ENCODE results near the gene PSMA6.

PSMA6 gene

DNA sequence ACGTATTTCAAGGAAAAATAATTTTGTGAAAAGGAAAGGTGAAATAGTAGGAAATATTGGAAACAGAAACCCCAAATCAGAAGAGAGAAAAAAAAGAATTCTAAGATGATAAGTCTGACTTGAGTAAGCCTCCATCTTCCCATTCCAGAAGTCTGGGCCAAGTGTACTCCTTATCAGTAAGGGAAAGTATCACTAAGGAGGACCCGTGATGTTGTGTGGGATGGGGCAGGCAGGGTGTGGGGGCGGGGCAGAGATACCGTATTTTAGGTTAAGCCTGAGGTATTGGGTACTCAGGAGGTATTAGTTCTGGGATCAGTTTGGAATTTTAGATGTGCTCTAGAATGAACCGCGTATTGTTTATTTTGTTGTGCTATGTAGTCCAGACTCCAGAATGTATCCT is 33.8 kb upstream of the PSMA6 start:
- no peak overlapping the region for H3K9ac ChIP-seq (ENCODE audit: low read depth, low read length)
- H3K4me1 ChIP-seq (ENCODE audit: insufficient read depth, low read length), result no peaks in the 10 kb centered on the region
- no peaks in the 10 kb centered on the region; the same call in 1 of the 2 replicates for H3K9me3 ChIP-seq (ENCODE audit: control insufficient read depth, insufficient read depth, low read length)
- no peaks in the 10 kb centered on the region; the same call in 1 of the 2 replicates for H3K36me3 ChIP-seq (ENCODE audit: insufficient read depth, low read length)

- Histone ChIP-seq H3K36me3 (ENCODE audit: insufficient read depth, low read length) (no peaks in the 10 kb centered on the region; the same call in 1 of the 2 replicates), H3K9ac (ENCODE audit: low read depth, low read length) (no peak overlapping the region), H3K9me3 (ENCODE audit: control insufficient read depth, insufficient read depth, low read length) (no peaks in the 10 kb centered on the region; the same call in 1 of the 2 replicates), H3K4me1 (ENCODE audit: insufficient read depth, low read length) (no peaks in the 10 kb centered on the region)
These were observed 30.4 kb upstream of the PSMA6 start for GRCh38 chr14:35261774-35262173.

DNA sequence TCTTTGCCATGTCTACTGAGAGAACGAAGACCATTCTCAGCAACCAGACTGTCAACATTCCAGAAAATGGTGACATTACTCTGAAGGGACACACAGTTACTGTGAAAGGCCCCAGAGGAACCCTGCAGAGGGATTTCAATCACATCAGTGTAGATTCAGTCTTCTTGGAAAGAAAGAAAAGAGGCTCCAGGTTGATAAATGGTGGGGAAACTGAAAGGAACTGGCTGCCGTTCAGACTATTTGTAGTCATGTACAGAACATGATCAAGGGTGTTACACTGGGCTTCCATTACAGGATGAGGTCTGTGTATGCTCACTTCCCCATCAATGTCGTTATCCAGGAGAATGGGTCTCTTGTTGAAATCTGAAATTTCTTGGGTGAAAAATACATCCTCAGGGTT is 29.7 kb upstream of the PSMA6 start:
- no peak overlapping the region for H3K9ac ChIP-seq (ENCODE audit: low read depth, low read length)
- no peaks in the 10 kb centered on the region; the same call in 1 of the 2 replicates for H3K9me3 ChIP-seq (ENCODE audit: control insufficient read depth, insufficient read depth, low read length)
- H3K4me1 ChIP-seq (ENCODE audit: insufficient read depth, low read length), result no peaks in the 10 kb centered on the region
- H3K36me3 ChIP-seq (ENCODE audit: insufficient read depth, low read length), result no peaks in the 10 kb centered on the region; the same call in 1 of the 2 replicates

DNA sequence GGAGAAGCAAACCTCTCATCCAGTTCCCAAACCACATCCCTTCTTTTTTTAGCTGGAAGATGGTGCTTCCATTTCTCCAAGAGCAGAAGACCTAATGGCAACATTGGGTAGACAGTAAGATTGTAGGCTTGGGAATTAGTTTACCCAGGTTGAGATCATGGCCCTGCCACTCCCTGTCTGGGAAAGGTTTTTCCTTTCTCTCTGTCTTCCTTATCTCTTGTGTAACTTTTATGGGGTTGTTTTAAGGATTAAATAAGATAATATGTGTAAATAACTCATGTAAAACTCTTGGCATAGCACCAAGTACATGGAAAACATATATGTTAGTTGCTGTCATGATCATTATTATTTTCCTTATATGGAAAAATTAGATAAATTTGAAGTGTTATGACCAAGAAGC is 23.2 kb upstream of the PSMA6 start:
- Histone ChIP-seq H3K36me3 (ENCODE audit: insufficient read depth, low read length) (no peaks in the 10 kb centered on the region; the same call in 1 of the 2 replicates), H3K4me1 (ENCODE audit: insufficient read depth, low read length) (no peaks in the 10 kb centered on the region), H3K9me3 (ENCODE audit: control insufficient read depth, insufficient read depth, low read length) (no peaks in the 10 kb centered on the region)

GRCh38 chr14:35274805-35275204 is 17.4 kb upstream of the PSMA6 start:
- H3K4me1 ChIP-seq (ENCODE audit: insufficient read depth, low read length), result no peaks in the 10 kb centered on the region
- H3K36me3 ChIP-seq (ENCODE audit: insufficient read depth, low read length), result peaks cover 5% of the 10 kb centered on the region; the same call in 1 of the 2 replicates
- H3K9ac ChIP-seq (ENCODE audit: low read depth, low read length), result no peak overlapping the region
- H3K9me3 ChIP-seq (ENCODE audit: control insufficient read depth, insufficient read depth, low read length), result no peaks in the 10 kb centered on the region

More for the DNA sequence above, 23.2 kb upstream of the PSMA6 start:
- H3K9ac ChIP-seq (ENCODE audit: low read depth, low read length), result no peak overlapping the region

DNA sequence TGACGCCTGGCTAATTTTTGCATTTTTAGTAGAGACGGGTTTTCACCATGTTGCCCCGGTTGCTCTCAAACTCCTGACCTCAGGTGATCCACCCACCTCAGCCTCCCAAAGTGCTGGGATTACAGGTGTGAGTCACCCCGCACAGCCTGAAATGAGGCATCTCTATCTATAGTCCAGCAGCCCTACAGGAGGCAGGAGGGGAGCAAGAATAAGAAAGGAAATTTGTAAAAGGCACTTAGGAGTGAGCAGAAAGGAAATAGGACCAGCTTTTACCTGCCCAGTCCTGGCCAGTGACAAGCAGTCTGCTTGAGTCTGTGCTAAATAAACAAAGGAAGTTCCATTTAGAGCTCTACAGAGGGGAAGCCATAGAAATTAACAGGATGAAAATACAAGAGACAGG is 15.0 kb upstream of the PSMA6 start:
- H3K9ac ChIP-seq (ENCODE audit: low read depth, low read length), result no peak overlapping the region
- H3K4me1 ChIP-seq (ENCODE audit: insufficient read depth, low read length), result no peaks in the 10 kb centered on the region
- no peaks in the 10 kb centered on the region for H3K9me3 ChIP-seq (ENCODE audit: control insufficient read depth, insufficient read depth, low read length)
- H3K36me3 ChIP-seq (ENCODE audit: insufficient read depth, low read length), result peaks cover 5% of the 10 kb centered on the region; the same call in 1 of the 2 replicates

DNA sequence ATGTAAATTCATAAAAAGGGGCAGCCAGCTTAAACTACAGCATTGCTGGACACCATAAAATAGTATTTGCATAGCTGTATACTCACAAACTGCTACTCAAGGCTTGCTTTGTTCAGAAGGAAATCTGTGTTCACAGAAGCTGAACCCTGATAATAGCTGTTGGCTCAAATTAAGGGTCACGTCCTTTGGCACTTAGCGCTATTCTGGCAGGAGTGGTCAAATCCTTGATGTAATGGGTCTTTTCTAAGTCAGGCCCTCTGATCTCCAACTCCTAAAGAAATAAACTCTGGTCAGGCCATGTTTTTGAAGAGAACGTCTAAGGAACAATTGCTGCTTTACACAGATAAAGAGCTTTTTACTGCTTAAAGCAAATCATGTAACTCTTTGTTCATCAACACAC is 12.8 kb upstream of the PSMA6 start:
- no peaks in the 10 kb centered on the region for H3K9me3 ChIP-seq (ENCODE audit: control insufficient read depth, insufficient read depth, low read length)
- no peaks in the 10 kb centered on the region for H3K4me1 ChIP-seq (ENCODE audit: insufficient read depth, low read length)
- H3K36me3 ChIP-seq (ENCODE audit: insufficient read depth, low read length), result peaks cover 5% of the 10 kb centered on the region
- H3K9ac ChIP-seq (ENCODE audit: low read depth, low read length), result no peak overlapping the region

- Histone ChIP-seq H3K4me1 (ENCODE audit: insufficient read depth, low read length) (no peaks in the 10 kb centered on the region), H3K9ac (ENCODE audit: low read depth, low read length) (no peak overlapping the region), H3K9me3 (ENCODE audit: control insufficient read depth, insufficient read depth, low read length) (no peaks in the 10 kb centered on the region), H3K36me3 (ENCODE audit: insufficient read depth, low read length) (peaks cover 5% of the 10 kb centered on the region)
These were observed 10.8 kb upstream of the PSMA6 start for GRCh38 chr14:35281341-35281740.

- Histone ChIP-seq H3K36me3 (ENCODE audit: insufficient read depth, low read length) (no peaks in the 10 kb centered on the region; the same call in 1 of the 2 replicates), H3K4me1 (ENCODE audit: insufficient read depth, low read length) (no peaks in the 10 kb centered on the region), H3K9ac (ENCODE audit: low read depth, low read length) (no peak overlapping the region), H3K9me3 (ENCODE audit: control insufficient read depth, insufficient read depth, low read length) (no peaks in the 10 kb centered on the region)
These were observed 7.7 kb upstream of the PSMA6 start for GRCh38 chr14:35284506-35284905.

- H3K36me3 ChIP-seq (ENCODE audit: insufficient read depth, low read length), result no peaks in the 10 kb centered on the region; the same call in 1 of the 2 replicates
- H3K9ac ChIP-seq (ENCODE audit: low read depth, low read length), result no peak overlapping the region
- no peaks in the 10 kb centered on the region for H3K9me3 ChIP-seq (ENCODE audit: control insufficient read depth, insufficient read depth, low read length)
- no peaks in the 10 kb centered on the region for H3K4me1 ChIP-seq (ENCODE audit: insufficient read depth, low read length)
These were observed 6.8 kb upstream of the PSMA6 start for GRCh38 chr14:35285168-35286002.

GRCh38 chr14:35286003-35286600 is 6.1 kb upstream of the PSMA6 start:
- Histone ChIP-seq H3K9me3 (ENCODE audit: control insufficient read depth, insufficient read depth, low read length) (no peaks in the 10 kb centered on the region), H3K36me3 (ENCODE audit: insufficient read depth, low read length) (no peaks in the 10 kb centered on the region; the same call in 1 of the 2 replicates), H3K9ac (ENCODE audit: low read depth, low read length) (no peak overlapping the region), H3K4me1 (ENCODE audit: insufficient read depth, low read length) (no peaks in the 10 kb centered on the region)

GRCh38 chr14:35286707-35287106 is 5.5 kb upstream of the PSMA6 start:
- H3K9me3 ChIP-seq (ENCODE audit: control insufficient read depth, insufficient read depth, low read length), result no peaks in the 10 kb centered on the region
- H3K4me1 ChIP-seq (ENCODE audit: insufficient read depth, low read length), result no peaks in the 10 kb centered on the region
- no peak overlapping the region for H3K9ac ChIP-seq (ENCODE audit: low read depth, low read length)
- H3K36me3 ChIP-seq (ENCODE audit: insufficient read depth, low read length), result no peaks in the 10 kb centered on the region; the same call in 1 of the 2 replicates

DNA sequence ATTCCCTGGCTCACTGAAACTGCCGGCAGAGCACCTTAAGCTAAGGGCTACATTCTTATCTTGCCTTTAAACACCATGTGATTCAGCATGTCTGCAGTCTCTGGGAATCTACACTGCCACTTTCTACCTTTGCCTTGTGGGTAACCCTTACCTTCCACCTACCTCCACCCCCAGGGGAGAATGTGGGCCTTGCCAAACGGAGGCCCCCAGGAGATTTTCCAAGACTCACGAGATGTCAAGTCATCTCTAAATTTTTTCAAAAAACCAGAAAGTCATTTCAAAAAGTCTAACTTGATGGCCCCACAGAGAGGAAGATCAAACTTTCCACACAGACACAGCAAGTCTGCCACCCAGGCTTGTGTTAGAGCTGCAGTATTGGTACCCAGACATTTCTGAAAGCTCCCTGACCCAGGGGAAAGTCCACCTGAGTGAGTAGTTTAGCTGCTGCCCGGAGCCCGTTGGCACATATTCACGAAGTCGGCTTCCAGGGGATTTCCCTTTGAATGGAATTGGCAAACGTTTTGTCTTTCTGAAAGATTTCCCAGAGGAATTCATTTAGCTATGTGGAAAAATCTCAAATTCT is 4.7 kb upstream of the PSMA6 start:
- no peaks in the 10 kb centered on the region for H3K9me3 ChIP-seq (ENCODE audit: control insufficient read depth, insufficient read depth, low read length)
- no peaks in the 10 kb centered on the region; the same call in 1 of the 2 replicates for H3K36me3 ChIP-seq (ENCODE audit: insufficient read depth, low read length)
- no peak overlapping the region for H3K9ac ChIP-seq (ENCODE audit: low read depth, low read length)
- no peaks in the 10 kb centered on the region for H3K4me1 ChIP-seq (ENCODE audit: insufficient read depth, low read length)

- Histone ChIP-seq H3K36me3 (ENCODE audit: insufficient read depth, low read length) (no peaks in the 10 kb centered on the region), H3K9ac (ENCODE audit: low read depth, low read length) (no peak overlapping the region), H3K4me1 (ENCODE audit: insufficient read depth, low read length) (no peaks in the 10 kb centered on the region), H3K9me3 (ENCODE audit: control insufficient read depth, insufficient read depth, low read length) (no peaks in the 10 kb centered on the region)
These were observed 2.6 kb upstream of the PSMA6 start for GRCh38 chr14:35289623-35290022.

All from ES-I3 (cell line).